D721Med (cell line): ENCODE results near the gene GLRA1.

Experiments
- DNase-seq: peaks from one replicate; pipeline ENCODE4 v3.0.0; 2011; ENCODE audit warnings: low spot score; ENCODE audit not compliant: insufficient read length
- FAIRE-seq: peaks from 2 replicates; lab custom pipeline; 2011; peaks lifted over from hg19 to GRCh38; lab: Jason Lieb, UNC
- TF ChIP-seq, protein P1 (sequence below): IDR thresholded peaks from 2 replicates; pipeline ENCODE4 v1.5.1; 2012; ENCODE audit warnings: mild to moderate bottlenecking, control low read depth; ENCODE audit not compliant: insufficient read depth; ENCODE audit errors: missing control alignments

The GLRA1 gene

DNA sequence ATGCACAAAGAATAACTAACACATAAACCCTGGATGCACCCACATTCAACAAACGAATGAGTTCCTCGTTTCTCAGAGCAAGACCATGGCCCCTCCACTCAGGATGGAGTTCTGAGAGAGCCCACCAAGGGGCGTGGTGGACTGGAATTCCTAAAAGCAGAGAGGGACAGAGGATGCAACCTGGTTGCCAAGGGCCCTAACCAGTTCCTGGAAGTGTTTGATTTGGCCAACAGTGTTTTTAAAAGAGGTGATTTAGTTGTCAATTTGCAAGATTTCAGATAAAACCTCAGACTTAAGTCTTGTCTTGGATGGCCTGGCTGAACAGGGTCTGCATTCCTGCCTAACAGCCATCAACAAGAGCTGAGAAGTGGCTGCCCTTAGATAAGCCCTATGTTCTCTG, 34.4 kb downstream of the GLRA1 start:
- DNase-seq = no peak
- no peak for FAIRE-seq
- TF ChIP-seq, protein P1, sequence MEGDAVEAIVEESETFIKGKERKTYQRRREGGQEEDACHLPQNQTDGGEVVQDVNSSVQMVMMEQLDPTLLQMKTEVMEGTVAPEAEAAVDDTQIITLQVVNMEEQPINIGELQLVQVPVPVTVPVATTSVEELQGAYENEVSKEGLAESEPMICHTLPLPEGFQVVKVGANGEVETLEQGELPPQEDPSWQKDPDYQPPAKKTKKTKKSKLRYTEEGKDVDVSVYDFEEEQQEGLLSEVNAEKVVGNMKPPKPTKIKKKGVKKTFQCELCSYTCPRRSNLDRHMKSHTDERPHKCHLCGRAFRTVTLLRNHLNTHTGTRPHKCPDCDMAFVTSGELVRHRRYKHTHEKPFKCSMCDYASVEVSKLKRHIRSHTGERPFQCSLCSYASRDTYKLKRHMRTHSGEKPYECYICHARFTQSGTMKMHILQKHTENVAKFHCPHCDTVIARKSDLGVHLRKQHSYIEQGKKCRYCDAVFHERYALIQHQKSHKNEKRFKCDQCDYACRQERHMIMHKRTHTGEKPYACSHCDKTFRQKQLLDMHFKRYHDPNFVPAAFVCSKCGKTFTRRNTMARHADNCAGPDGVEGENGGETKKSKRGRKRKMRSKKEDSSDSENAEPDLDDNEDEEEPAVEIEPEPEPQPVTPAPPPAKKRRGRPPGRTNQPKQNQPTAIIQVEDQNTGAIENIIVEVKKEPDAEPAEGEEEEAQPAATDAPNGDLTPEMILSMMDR = peak; percentile 6

DNA sequence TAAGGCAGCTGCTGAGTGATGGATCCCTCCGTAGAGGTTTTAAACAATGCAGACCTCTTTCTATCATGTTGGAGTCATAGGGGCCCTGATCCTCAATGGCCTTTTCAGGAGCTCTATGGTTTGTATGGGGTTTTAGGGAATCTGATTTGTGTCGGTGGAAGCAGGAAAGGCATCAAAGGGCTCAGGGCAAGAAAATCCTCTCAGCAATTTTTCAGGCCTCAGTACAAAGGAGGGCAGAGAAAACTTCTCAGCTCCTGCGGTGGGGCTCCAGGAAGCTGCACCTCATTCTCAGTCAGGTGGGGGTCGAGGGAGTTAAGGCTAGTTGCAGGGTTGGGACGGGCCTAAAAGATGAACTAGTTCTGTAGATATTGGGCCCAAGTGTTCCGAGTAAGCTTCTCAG, 35.0 kb downstream of the GLRA1 start:
- TF ChIP-seq, protein P1 = no peak
- FAIRE-seq (no peak), DNase-seq (no peak)

DNA sequence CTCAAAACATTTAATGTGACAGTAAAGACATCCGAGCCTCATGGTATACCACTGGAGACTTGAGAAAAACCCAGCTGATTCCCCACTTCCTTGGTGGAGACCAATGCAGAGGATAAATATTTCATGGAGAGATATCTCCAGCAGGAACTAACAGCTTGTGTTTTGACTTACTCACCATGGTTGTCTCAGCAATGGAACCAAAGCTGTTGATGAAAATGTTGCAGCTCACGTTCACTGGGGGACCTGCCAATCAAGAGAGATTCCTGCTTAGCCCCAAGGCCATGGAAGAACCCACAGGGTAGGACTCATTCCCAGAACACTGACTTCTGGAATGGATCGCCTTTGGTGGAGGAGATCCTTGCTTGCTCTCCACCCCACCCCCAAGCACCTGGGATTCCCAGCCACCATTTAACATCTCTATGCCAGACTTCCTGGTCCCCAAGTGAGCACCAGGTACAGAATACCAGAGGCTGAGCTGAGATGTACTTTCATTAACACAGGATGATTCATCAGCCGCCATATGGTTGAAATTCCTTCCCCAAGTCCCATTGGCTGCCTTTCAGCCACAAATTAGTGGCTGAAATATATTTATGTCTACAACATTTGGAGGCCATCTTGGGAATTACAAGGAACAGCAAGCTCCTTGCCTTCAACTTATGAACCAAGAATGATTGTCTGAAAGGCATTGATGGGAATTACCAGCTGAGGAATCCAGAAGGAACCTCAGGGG, 37.9 kb downstream of the GLRA1 start:
- DNase-seq (no peak), FAIRE-seq (no peak)
- TF ChIP-seq, protein P1 = no peak

DNA sequence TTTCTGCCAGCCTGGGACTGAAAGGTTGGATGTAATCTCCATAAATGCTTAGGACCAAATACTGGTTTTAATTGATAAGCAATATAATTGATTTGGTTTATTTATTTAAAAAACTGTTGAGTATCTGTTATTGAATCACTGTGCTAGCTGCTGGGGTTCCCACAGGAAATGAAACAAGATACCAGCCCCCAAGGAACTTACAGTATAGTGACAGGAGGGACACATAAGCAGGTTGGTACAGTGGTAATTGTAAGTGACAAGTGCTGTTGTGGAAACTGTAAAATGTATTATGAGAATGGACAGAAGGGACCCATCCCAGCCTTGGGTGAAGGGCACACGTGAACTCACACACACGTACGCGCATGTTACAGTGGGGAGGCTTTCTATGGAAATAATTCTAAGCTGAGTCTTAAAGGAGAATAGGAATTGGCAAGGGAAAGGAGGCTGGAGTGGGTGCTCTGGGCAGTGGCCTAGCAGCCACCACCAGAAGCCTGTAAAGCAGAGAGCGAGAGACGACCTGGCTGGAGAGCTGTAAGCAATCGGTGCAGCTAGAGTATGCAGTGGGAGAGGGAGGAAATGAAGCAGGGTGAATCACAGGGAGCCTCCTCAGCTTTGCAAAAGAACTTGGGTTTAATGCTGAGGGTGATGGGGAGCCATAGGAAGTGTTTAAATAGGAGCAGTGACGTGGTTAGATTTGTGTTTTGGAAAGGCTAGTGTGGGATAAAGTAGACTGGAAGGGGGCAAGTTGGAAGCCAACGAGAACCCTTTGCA, 39.3 kb downstream of the GLRA1 start:
- TF ChIP-seq, protein P1 = no peak
- DNase-seq (no peak), FAIRE-seq (no peak)

DNA sequence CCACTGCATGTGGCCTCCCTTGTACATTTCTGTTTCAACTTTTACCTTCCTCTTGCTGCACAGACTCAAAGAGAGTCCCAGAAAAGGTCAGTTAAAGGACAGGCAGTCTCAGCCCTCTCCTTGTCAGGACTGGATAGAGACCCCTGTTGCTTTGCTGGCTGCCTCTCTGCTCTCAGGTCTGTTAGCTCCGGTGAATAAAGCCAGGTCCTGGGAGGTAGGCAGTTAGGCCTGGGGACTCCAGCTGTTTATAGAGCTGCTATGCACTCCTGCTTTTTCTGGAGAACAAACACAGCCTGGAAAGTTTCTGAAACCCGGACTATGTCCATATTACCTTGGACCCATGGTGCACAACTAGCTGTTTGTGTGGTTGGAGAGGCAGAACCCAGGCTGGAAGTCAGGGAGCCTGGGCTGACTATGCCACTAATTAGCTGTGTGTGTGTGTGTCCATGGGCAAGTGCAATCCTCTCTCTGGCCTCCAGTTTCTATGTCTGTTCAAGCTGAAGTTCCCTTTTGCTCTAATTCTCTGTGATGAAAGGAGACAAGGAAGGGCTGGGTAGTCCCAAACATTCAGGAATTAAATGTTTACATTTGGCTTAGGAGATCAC, 42.9 kb downstream of the GLRA1 start:
- FAIRE-seq (no peak), DNase-seq (no peak)
- TF ChIP-seq, protein P1 = no peak

DNA sequence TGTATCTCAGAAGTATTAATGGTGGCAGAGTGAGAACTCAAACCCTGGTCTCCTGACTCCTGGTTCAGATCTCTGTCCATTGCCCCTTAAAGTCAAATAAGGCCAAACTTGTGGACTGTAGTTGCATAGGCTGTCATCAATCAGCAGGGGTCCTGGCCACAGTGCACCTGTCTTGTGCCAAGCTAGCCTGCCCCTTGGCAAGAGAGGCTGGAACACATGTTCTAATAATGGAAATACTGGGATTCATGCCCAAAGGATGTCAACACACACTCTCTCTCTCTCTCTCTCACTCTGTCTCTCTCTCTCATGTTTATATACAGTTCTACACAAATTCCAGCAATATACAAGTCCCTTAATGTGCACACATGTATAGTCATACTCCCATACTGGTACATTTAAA, 44.3 kb downstream of the GLRA1 start:
- DNase-seq (no peak), FAIRE-seq (no peak)
- TF ChIP-seq, protein P1 = no peak

DNA sequence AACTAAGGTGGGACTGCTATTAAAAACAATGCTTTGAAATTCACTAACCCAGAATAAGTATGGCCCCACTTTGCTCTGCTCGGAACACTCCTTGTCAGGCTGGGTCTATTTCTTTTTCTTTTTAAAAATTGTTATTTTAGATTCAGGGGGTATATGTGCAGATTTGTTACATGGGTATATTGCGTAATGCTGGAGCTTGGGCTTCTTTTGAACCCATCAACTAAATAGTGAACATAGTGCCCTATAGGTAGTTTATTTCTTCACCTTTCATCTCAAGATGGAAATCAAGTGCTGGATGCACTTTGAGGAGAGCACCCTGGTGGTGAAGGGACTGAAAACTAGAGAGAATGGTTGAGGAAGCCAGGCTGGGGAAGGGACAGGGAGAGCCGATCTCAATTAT, 51.0 kb downstream of the GLRA1 start:
- TF ChIP-seq, protein P1 = no peak

More for the DNA sequence above, 51.0 kb downstream of the GLRA1 start:
- FAIRE-seq (no peak), DNase-seq (no peak)
